HG03025 (cell line): Measurements from ENCODE around the gene PLAC1.

Source experiments
- ATAC-seq: cut with Tn5 transposase; IDR thresholded peaks from one replicate; pipeline ENCODE4 v1.9.1; 2021; ENCODE audit warnings: mild to moderate bottlenecking, moderate library complexity; ENCODE audit not compliant: unreplicated experiment, low FRiP score

The PLAC1 gene

DNA sequence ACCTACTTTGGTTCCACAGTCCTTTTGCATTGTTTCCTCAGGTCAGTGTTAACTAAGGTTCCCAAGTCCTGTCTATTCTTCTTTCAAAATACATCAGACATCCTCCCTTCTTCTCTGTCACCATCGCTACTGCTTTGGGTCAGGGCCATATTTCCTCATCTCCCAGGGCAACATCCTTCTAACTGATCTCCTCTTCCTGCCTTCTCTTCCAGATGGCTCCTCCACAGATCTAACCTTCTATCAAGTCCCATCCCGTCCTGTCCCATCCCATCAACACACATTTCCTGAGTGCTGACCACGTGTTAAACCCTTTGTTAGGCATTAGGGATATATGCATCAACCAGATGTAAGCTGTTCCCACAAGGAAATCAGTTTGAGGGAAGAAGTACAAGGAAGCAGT, 25.9 kb downstream of the PLAC1 start:
- ATAC-seq, result no peak

DNA sequence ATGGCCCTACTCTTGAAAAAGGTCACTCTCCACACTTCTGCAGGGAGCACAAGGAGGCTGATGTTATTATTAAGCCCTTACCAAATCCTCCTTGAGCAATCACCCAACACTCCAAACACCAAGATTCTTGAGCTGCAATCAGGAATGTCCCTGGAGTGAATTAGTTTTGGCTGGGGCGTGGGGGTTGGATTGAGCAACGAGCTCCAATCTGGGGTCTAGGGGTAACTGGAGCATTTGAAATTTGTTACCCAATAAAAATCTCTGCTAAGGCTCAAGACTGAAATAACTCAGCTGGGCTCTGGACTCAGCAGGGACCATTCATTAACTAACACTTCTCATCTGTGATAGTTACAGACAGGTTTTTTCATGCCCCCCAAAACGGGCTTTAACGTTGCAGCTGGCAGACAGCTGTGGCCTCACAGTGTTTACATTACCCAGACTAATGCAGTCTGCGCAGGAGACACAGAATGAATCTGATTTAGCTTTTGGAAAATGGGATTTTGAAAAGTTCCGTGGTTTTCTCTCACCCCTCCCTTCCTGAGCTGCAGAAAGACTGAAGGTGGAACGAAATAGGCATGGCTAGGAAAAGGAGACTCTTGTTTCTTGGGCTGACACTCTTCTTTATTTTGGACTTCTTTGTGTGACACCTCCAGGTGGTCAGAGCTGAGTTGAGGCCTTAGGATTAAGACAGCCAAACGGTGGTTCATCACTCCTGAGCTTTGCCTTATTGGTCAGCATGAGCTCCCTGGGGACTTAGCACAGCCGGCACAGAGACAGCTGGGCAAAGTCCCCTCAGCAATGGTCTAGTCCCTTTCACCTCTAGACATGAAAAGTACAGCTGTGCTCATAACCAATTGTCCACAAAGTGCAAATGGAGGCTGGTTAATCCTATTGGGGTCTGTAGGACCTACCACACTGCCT, 26.6 kb downstream of the PLAC1 start:
- no peak for ATAC-seq

- ATAC-seq, result no peak
Observed at GRCh38 chrX:134628663-134629062, 29.6 kb downstream of the PLAC1 start.

GRCh38 chrX:134626434-134626833, 31.8 kb downstream of the PLAC1 start:
- no peak for ATAC-seq

GRCh38 chrX:134625315-134625718, 33.0 kb downstream of the PLAC1 start:
- ATAC-seq, result no peak

DNA sequence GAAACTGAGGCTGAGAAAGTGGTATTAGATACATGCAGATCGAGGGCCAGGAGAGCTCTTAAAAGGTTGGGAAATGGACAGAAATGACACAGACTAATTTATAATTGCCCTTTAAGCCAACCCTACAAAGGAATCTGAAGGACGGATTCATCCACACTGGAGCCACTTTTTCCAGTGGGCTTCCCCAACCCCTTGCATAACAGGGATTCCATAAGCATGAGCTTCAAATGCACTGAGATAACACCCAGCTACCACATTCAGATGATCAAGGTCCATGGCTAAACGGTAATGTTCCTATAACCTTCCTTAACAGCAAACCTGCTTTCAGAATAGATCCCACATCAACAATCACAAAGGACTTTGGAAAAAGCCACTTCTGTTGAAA, 34.2 kb downstream of the PLAC1 start:
- no peak for ATAC-seq

DNA sequence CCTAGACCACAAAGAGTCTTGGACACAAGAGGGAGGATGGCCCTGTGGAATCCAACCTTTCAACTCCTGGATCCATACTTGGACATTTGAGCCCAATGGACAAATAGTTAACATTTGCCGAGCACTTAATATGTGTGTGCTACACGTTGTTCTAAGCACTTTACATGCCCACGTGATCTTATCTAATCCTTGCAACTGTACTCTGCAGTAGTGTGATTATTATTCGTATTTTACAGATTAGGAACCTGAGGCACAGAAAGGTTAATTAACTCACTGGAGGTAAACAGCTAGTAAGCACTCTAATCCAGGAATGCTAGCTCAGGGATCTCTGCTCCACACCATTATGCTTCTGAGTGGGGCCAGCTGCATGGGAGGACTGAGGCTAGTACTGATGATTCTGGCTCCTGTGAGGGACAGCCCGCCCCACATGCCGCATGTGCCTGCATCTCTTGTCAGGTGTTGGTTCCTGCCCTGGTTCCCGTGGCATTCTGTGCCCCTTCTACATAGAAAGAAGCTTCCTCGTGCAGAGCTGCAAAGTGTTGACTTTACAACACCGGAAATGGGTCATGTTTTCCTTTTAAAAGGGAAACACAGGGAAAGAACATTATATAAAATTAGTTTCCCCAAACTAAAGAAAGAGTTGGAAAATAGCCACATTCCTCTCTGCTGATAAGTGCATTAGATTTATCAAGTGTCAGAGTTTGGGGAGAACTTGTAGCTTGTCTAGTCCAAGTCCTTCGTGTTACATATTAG, 34.8 kb downstream of the PLAC1 start:
- no peak for ATAC-seq

GRCh38 chrX:134622813-134623185, 35.5 kb downstream of the PLAC1 start:
- no peak for ATAC-seq

- ATAC-seq, result peak; percentile 74
Observed at GRCh38 chrX:134622056-134622812, 36.0 kb downstream of the PLAC1 start.

DNA sequence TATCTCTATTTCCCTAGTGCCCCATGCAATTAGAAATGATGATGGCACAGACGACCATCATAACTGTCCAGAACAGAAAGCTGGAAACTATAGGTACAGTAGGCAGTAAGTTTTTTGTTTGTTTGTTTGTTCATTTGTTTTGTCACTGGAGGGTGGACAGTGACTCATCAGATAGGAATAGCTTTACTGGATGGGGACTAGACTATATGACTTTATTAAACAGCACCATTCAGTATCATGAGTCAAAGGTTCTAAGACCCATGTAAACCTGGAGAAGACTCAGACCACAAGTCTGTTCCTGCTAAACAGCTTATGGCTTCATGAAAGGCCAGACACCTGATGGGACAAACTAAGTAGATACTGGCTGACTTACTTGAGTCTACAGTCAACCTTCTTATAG, 38.4 kb downstream of the PLAC1 start:
- ATAC-seq, result no peak

DNA sequence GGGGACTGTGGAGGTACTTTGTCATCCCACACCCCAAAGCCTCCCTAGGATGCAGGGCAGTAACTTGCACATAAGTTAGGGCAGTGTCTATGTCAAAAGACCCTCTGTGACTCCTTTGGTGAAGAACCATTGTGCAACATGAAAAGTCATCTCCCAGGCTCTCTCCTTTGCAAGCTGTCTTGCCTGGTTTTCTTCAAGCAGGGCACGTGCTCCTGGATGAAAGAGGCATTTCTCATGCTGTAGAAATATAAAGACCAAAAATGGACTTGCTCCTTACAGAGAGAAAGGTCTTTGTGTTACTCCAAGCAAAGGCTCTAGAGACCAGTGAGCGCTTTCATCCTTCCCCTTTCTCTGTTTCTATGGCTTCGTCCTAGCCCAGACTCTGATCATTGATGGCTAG, 44.9 kb downstream of the PLAC1 start:
- no peak for ATAC-seq

GRCh38 chrX:134608153-134608552, 50.1 kb downstream of the PLAC1 start:
- ATAC-seq, result no peak

DNA sequence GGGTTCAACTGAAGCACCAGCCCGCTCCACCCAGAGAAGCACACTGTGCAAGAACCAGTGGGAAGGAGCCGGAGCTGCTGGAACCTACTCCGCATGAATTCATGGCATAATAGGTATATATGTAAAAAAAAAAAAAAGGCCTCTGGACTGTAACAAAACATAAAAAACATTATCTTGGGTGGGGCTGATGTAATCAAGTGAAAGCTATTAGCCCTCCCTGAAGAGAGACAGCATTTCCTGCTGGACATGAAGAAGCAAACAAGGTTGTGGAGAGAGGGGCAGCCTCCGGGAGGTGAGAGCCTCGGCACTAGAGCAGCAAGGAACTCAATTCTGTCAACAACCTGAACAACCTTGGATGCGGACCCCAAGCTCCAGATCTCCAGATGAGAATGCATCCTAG, 50.7 kb downstream of the PLAC1 start:
- ATAC-seq, result no peak

DNA sequence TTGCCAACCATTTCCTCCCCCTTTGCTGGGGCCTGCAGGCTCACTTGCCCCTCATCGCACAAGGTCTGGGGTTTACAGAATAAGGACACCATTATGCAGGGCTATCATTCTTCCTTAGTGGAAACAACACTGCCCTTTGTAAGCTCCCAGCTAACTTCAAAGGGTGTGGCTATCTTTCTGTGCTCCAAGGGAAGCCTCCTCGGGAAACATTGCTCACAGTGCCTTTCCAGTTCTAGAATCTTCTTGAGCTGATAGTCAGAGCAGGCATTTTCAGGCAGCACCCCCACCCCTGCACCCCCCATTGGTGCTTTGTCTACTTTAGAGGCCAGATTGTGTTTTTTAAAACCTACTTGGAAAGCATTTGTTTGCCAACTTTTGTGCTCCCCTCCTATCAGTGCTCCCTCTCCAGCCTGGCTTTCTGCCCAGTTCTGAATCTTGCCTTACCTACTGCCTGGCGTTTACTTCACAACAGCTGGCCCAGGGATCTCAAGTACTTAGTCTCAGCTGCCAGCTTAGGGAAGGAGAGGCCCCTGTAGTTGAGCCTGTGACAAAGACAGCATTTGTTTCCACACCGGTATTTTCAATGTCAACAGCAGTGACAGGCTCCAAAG, 53.5 kb downstream of the PLAC1 start:
- ATAC-seq, result no peak

GRCh38 chrX:134603806-134604700, 54.2 kb downstream of the PLAC1 start:
- no peak for ATAC-seq

- no peak for ATAC-seq
Observed at GRCh38 chrX:134602410-134602809, 55.9 kb downstream of the PLAC1 start.

GRCh38 chrX:134601240-134601765, 57.0 kb downstream of the PLAC1 start:
- ATAC-seq, result no peak

GRCh38 chrX:134600714-134601113, 57.6 kb downstream of the PLAC1 start:
- no peak for ATAC-seq

- no peak for ATAC-seq
Observed at GRCh38 chrX:134599184-134599914, 58.9 kb downstream of the PLAC1 start.
